Lung (tissue), 12 donors: ENCODE measurements around the gene ABCA10. TPM values are rescaled to one million over a fixed set of nuclear protein-coding genes. Genes with fewer than 3 reads are reported as not detected.

Experiments
- ATAC-seq: fragments of 200-7000 bp; cut with Tn5 transposase; one replicate; pipeline ENCODE4 v1.9.1; 2020; ENCODE audit warnings: moderate number of reproducible peaks; ENCODE audit not compliant: insufficient read depth, low FRiP score
- DNase-seq, 3 donors: peaks; one replicate each; pipeline ENCODE4 v3.0.0-alpha.2; 2013 to 2017
- H3K27ac ChIP-seq, 2 donors: one replicate each; pipeline ENCODE4 v1.5.1; 2013; ENCODE audit warnings: mild to moderate bottlenecking in 2 of 2, moderate library complexity in 2 of 2, control low read depth in 1 of 2, inconsistent platforms in 1 of 2, low read depth in 1 of 2, low read length in 1 of 2
- H3K27me3 ChIP-seq, 3 donors: one replicate each; pipeline ENCODE4 v1.5.1; 2013; ENCODE audit warnings: low read length in 2 of 3; ENCODE audit not compliant: control insufficient read depth in 3 of 3, insufficient read depth in 3 of 3
- H3K36me3 ChIP-seq, 4 donors: one replicate each; pipeline ENCODE4 v1.5.1; 2013; ENCODE audit warnings: low read length in 4 of 4, mild to moderate bottlenecking in 1 of 4, moderate library complexity in 1 of 4; ENCODE audit not compliant: control insufficient read depth in 4 of 4, insufficient read depth in 4 of 4
- H3K4me1 ChIP-seq, 5 donors: one replicate each; pipeline ENCODE4 v1.5.1; 2013; ENCODE audit warnings: low read length in 5 of 5, mild to moderate bottlenecking in 2 of 5, moderate library complexity in 1 of 5; ENCODE audit not compliant: control insufficient read depth in 5 of 5, insufficient read depth in 5 of 5
- H3K4me3 ChIP-seq: one replicate; pipeline ENCODE4 v1.5.1; 2013; ENCODE audit warnings: mild to moderate bottlenecking, control low read depth, moderate library complexity
- H3K9ac ChIP-seq, 2 donors: one replicate each; pipeline ENCODE4 v1.5.1; 2013; ENCODE audit warnings: low read length in 2 of 2, control low read depth in 1 of 2; ENCODE audit not compliant: insufficient read depth in 1 of 2
- H3K9me3 ChIP-seq, 4 donors: one replicate each; pipeline ENCODE4 v1.5.1; 2013; ENCODE audit warnings: low read length in 3 of 4, mild to moderate bottlenecking in 1 of 4, moderate library complexity in 1 of 4; ENCODE audit not compliant: control insufficient read depth in 4 of 4, insufficient read depth in 3 of 4
- WGBS, 2 donors: extraction: QIAGEN DNeasy Blood & Tissue Kit; methylation state at CpG; one replicate each; pipeline ENCODE4 v1.1.7; 2013; 5-methylcytosine and 5-hydroxymethylcytosine counted together
- polyA plus RNA-seq, 2 donors: library from polyadenylated mRNA; stranded (reverse); fragments of 200-250 nt; gene quantifications; one replicate each; pipeline ENCODE4 v1.2.1, GENCODE V29; 2013
- total RNA-seq, 2 donors: library from RNA; depleted of rRNA in 1 of 2; stranded (reverse); fragments of >200 nt in 1 of 2; gene quantifications; one replicate each; pipeline ENCODE4 v1.2.1, GENCODE V29; 2014 to 2021
- TF ChIP-seq, protein P1 (sequence below): IDR thresholded peaks from 2 replicates; pipeline ENCODE4 v1.5.1; 2012; ENCODE audit warnings: mild to moderate bottlenecking; ENCODE audit errors: control extremely low read depth, extremely low read depth
- donor health status: control.
- donor health status: control.
- donor health status: Bipolar disorder and iron deficiency.
- donor health status: healthy.
- donor health status: DM: yes; HTN: yes; CAD: no.

Gene ABCA10
- total and polyA plus RNA-seq, 4 donors: 0.29 to 26.6 (median 7.2) TPM

DNA sequence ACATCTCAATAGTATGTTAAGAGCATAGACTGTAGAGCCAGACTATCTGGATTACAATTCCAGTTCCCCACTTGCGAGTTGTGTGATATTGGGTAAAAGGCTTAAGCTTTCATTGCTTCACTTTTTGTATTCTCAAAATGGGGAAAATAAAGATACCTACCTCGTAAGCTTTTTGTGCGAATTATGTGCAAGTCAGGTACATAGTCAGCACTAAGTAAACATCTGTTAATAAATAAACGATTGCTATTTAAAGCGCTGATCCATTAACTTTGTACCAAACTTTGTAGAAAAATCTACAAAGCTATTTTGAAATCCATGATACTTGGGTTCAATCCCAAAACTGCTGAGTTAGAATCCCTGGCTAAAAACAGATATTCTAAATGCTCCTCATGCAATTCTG, 106.6 kb downstream of the ABCA10 start:
- TF ChIP-seq, protein P1, sequence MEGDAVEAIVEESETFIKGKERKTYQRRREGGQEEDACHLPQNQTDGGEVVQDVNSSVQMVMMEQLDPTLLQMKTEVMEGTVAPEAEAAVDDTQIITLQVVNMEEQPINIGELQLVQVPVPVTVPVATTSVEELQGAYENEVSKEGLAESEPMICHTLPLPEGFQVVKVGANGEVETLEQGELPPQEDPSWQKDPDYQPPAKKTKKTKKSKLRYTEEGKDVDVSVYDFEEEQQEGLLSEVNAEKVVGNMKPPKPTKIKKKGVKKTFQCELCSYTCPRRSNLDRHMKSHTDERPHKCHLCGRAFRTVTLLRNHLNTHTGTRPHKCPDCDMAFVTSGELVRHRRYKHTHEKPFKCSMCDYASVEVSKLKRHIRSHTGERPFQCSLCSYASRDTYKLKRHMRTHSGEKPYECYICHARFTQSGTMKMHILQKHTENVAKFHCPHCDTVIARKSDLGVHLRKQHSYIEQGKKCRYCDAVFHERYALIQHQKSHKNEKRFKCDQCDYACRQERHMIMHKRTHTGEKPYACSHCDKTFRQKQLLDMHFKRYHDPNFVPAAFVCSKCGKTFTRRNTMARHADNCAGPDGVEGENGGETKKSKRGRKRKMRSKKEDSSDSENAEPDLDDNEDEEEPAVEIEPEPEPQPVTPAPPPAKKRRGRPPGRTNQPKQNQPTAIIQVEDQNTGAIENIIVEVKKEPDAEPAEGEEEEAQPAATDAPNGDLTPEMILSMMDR: no peak
- H3K27me3 ChIP-seq: no peaks in the 10 kb centered on the region
- no peaks in the 10 kb centered on the region for H3K9me3 ChIP-seq
- H3K27ac ChIP-seq: no peak overlapping the region
- H3K36me3 ChIP-seq: peaks cover 0 to 13% (median 3%) of the 10 kb centered on the region in 4 donors
- DNase-seq (no peak), ATAC-seq (no peak)
- H3K4me3 ChIP-seq: no peak overlapping the region
- peaks cover 0 to 3% (median 0%) of the 10 kb centered on the region in 5 donors for H3K4me1 ChIP-seq
- H3K9ac ChIP-seq: no peak overlapping the region
- 95 to 96% methylated on average over 5 of the region's 5 CpGs for WGBS, 2 donors

- H3K36me3 ChIP-seq: peaks cover 0 to 13% (median 6%) of the 10 kb centered on the region in 4 donors
- H3K4me3 ChIP-seq: no peak overlapping the region
- H3K9ac ChIP-seq: no peak overlapping the region
- TF ChIP-seq, protein P1: no peak
- no peaks in the 10 kb centered on the region for H3K9me3 ChIP-seq
- H3K4me1 ChIP-seq: peaks cover 0 to 6% (median 0%) of the 10 kb centered on the region in 5 donors
- WGBS, 2 donors: 42 to 70% methylated on average over 2 of the region's 2 CpGs
- DNase-seq (no peak), ATAC-seq (no peak)
- no peaks in the 10 kb centered on the region for H3K27me3 ChIP-seq
- H3K27ac ChIP-seq: no peak overlapping the region
Observed at GRCh38 chr17:69117855-69118784, 110.5 kb downstream of the ABCA10 start.

DNA sequence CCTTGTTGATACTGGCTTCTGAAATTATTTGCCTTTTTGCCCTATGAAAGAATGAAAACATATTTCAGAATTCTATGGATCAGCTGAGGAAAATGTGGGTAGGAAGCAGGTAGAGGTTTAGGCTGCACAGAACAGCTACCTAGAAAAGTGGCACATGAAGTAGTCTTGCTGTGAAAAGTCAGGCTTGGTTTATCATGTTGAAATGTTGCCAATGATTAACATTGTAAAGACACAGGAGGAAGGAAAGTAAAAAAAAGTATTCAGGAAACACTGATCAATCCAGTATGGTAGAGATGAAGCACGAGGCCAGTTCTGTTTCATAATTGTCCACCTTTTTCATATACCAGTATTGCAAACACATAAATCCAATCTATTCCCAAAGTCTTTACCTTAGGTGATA, 116.8 kb downstream of the ABCA10 start:
- no peak overlapping the region for H3K27ac ChIP-seq
- H3K27me3 ChIP-seq: no peaks in the 10 kb centered on the region
- H3K36me3 ChIP-seq: peaks cover 2 to 43% (median 11%) of the 10 kb centered on the region in 4 donors
- H3K9me3 ChIP-seq: no peaks in the 10 kb centered on the region
- H3K4me3 ChIP-seq: no peak overlapping the region
- no peak for DNase-seq
- ATAC-seq: no peak
- TF ChIP-seq, protein P1: no peak
- WGBS, 2 donors: 45 to 55% methylated on average over 1 of the region's 1 CpG
- peaks cover 0 to 2% (median 0%) of the 10 kb centered on the region in 5 donors for H3K4me1 ChIP-seq
- H3K9ac ChIP-seq: no peak overlapping the region
